Ecto neural progenitor cell (in vitro differentiated cells): Measurements from ENCODE around the gene HLA-DQB1.
"Not testable (repeated sequence)": the region's sequence is repeated elsewhere in the genome, so short reads cannot be mapped to it uniquely, and the experiment has no call there.

Experiments
- DNase-seq: peaks from one replicate; pipeline ENCODE4 v3.0.0-alpha.2; 2018; ENCODE audit warnings: low spot score

Gene HLA-DQB1

GRCh38 chr6:32666420-32667300 lies at the start of gene HLA-DQB1:
TSS of gene HLA-DQB1 (minus strand) at chr6:32666657. CDS start at chr6:32666607, 50 bp downstream.
- peak; percentile 70 for DNase-seq

- DNase-seq: no peak
Observed at GRCh38 chr6:32713241-32713640, 46.8 kb upstream of the HLA-DQB1 start.

GRCh38 chr6:32709625-32710024 lies 43.2 kb upstream of the HLA-DQB1 start:
- DNase-seq: no peak

- not testable (repeated sequence) for DNase-seq
Observed at GRCh38 chr6:32705164-32705563, 38.7 kb upstream of the HLA-DQB1 start.

- DNase-seq: no peak
Observed at GRCh38 chr6:32703347-32703746, 36.9 kb upstream of the HLA-DQB1 start.

- DNase-seq: peak; percentile 49
Observed at GRCh38 chr6:32700391-32701040, 34.1 kb upstream of the HLA-DQB1 start.

- DNase-seq: no peak
Observed at GRCh38 chr6:32697031-32697430, 30.6 kb upstream of the HLA-DQB1 start.

- no peak for DNase-seq
Observed at GRCh38 chr6:32692019-32692418, 25.6 kb upstream of the HLA-DQB1 start.

- no peak for DNase-seq
Observed at GRCh38 chr6:32689531-32690501, 23.4 kb upstream of the HLA-DQB1 start.

GRCh38 chr6:32685603-32686002 lies 19.1 kb upstream of the HLA-DQB1 start:
- no peak for DNase-seq

GRCh38 chr6:32684246-32684645 lies 17.8 kb upstream of the HLA-DQB1 start:
- no peak for DNase-seq

- no peak for DNase-seq
Observed at GRCh38 chr6:32680055-32680454, 13.6 kb upstream of the HLA-DQB1 start.

GRCh38 chr6:32679492-32679891 lies 13.0 kb upstream of the HLA-DQB1 start:
- no peak for DNase-seq

- DNase-seq: not testable (repeated sequence)
Observed at GRCh38 chr6:32674123-32674522, 7.7 kb upstream of the HLA-DQB1 start.

GRCh38 chr6:32671908-32672307 lies 5.5 kb upstream of the HLA-DQB1 start:
- not testable (repeated sequence) for DNase-seq

GRCh38 chr6:32669893-32670292 lies 3.4 kb upstream of the HLA-DQB1 start:
- DNase-seq: no peak

GRCh38 chr6:32669240-32669639 lies 2.8 kb upstream of the HLA-DQB1 start:
- no peak for DNase-seq

- DNase-seq: no peak
Observed at GRCh38 chr6:32668226-32668747, 1.8 kb upstream of the HLA-DQB1 start.

GRCh38 chr6:32665661-32666060 lies 796 bp downstream of the HLA-DQB1 start:
- no peak for DNase-seq

GRCh38 chr6:32664827-32665362 lies 1.6 kb downstream of the HLA-DQB1 start:
- DNase-seq: peak; percentile 59

GRCh38 chr6:32664354-32664753 lies 2.1 kb downstream of the HLA-DQB1 start:
- no peak for DNase-seq

- no peak for DNase-seq
Observed at GRCh38 chr6:32662836-32663235, 3.6 kb downstream of the HLA-DQB1 start.
